Body of pancreas (tissue), 4 donors: ENCODE results near the gene CCDC80.

Experiments
- POLR2A ChIP-seq, 3 donors: fragments of 450-650 bp; IDR thresholded peaks; one replicate each; pipeline ENCODE4 v1.6.1; 2016; ENCODE audit warnings: antibody characterized with exemption in 3 of 3, mild to moderate bottlenecking in 2 of 3
- TF ChIP-seq, protein P1 (sequence below), 7 experiments: fragments of 450-650 bp in 4 of 7; fragments of 200-600 bp in 3 of 7; sonication (generic) in 3 of 7; IDR thresholded peaks; one replicate each; pipeline ENCODE4 v1.5.1; 2016 to 2019; ENCODE audit warnings: antibody characterized with exemption in 7 of 7

DNA sequence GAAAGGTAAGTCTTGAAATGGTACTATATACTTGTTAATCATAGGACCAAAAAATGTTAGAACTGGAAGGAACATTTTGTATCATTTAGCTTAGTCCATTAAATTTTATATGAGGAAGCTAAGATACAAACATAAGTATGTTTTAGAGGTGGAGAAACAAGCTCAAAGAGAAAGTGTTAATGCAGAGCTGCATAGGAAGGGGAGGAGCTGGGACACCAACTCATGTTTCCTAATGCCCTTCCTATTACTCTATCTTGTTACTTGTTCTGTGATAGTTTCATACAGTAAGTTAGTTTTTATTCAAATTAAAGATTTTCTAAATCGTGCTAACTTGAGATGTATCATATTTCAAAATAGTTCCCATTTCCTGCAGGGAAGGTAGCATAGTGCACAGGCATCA is 71.7 kb downstream of the CCDC80 start:
- TF ChIP-seq, protein P1, sequence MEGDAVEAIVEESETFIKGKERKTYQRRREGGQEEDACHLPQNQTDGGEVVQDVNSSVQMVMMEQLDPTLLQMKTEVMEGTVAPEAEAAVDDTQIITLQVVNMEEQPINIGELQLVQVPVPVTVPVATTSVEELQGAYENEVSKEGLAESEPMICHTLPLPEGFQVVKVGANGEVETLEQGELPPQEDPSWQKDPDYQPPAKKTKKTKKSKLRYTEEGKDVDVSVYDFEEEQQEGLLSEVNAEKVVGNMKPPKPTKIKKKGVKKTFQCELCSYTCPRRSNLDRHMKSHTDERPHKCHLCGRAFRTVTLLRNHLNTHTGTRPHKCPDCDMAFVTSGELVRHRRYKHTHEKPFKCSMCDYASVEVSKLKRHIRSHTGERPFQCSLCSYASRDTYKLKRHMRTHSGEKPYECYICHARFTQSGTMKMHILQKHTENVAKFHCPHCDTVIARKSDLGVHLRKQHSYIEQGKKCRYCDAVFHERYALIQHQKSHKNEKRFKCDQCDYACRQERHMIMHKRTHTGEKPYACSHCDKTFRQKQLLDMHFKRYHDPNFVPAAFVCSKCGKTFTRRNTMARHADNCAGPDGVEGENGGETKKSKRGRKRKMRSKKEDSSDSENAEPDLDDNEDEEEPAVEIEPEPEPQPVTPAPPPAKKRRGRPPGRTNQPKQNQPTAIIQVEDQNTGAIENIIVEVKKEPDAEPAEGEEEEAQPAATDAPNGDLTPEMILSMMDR (IDR thresholded peaks at IDR 0.05): no peak
- TF ChIP-seq POLR2A (IDR thresholded peaks at IDR 0.05): no peak
